GM12892 (cell line): ENCODE measurements around the gene RHBDL1.

ENCODE experiments used
- POLR2A ChIP-seq: IDR thresholded peaks from 2 replicates; pipeline ENCODE4 v1.6.1; 2011; ENCODE audit warnings: low read depth, low read length, control low read depth
- POLR2AphosphoS5 ChIP-seq: IDR thresholded peaks from 2 replicates; pipeline ENCODE4 v1.6.1; 2011; ENCODE audit warnings: low read depth, low read length, control low read depth

DNA sequence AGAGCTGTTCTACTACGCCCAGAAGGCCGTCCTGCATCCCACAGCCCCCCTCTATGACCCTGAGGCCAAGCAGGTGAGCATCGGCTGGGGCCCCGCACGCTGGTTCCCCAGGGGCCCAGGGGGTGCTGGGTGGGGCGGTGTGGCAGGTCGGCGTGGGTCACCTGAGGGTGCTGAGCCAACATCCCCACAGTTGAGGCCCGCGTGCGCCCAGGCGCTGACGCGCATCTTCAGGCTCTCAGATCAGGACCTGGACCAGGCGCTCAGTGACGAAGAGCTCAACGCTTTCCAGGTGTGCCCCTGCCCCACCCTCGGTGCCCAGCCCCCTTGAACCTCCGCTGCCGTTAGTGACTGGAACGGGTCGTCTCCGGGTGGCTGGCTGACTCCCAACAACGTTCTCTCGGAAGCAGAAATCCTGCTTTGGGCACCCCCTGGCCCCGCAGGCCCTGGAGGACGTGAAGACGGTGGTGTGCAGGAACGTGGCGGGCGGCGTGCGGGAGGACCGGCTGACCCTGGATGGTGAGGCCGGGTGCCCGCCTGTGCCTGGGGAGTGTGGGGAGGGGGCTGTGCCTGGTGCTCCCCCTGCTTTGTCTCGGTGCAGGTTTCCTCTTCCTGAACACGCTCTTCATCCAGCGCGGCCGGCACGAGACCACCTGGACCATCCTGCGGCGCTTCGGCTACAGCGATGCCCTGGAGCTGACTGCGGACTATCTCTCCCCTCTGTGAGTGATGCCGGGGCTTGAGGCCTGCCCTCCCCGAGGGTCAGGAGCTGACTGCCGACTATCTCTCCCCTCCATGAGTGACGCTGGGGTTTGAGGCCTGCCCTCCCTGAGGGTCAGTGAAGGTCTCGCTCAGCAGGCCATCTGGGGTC is 4.8 kb upstream of the RHBDL1 start:
- no peak for TF ChIP-seq POLR2A
- no peak for TF ChIP-seq POLR2AphosphoS5
